HG02981 (cell line): ENCODE measurements around the gene PHLDA1.
A peak's percentile ranks its signal among the peaks of the same experiment; 100 is the strongest.
"Not testable (repeated sequence)": the region's sequence is repeated elsewhere in the genome, so short reads cannot be mapped to it uniquely, and the experiment has no call there.

Experiments
- ATAC-seq: cut with Tn5 transposase; IDR thresholded peaks from one replicate; pipeline ENCODE4 v1.9.1; 2021; ENCODE audit warnings: mild to moderate bottlenecking, moderate library complexity; ENCODE audit not compliant: unreplicated experiment

PHLDA1 gene

DNA sequence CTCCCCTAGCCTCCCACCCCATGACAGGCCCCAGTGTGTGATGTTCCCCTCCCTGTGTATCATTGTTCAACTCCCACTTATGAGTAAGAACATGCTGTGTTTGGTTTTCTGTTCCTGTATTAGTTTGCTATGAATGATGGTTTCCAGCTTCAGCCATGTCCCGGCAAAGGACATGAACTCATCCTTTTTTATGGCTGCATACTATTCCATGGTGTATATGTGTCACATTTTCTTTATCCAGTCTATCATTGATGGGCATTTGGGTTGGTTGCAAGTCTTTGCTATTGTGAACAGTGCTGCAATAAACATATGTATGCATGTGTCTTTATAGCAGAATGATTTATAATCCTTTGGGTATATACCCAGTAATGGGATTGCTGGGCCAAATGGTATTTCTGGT is 43.9 kb downstream of the PHLDA1 start:
- not testable (repeated sequence) for ATAC-seq

DNA sequence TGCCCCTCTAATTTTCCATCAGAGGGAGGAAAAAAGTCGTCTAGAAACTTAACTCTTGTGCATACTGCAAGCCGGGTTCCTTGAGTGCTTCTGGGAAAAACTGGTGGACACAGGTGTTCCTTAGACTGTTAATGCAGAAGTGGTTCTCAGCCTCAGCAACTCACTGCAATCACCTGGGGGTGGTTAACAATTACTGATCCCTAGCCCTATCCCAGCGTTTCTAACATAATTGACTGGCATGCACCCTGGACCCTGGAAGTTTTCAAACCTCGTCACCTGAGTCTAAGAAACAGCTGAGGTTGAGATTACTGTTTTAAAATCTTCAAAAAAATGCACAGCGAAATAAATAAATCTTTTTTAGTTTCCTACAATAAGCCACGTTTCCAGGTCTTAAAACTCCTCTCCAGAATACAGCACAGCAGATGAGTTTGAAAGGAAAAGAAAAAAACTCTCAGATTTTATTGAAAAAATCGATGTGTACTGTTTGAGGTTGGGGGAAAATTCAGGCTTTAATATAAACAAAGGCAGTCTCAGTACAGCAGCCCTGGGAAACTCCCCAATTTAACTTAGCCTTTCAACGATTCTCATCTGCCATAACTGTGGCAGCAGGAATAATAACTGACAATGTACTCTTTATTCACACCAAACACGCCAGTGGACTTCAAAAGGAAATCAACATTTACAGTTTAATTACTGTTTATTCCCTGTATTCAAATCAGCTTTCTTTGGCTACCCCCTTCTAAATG is 45.4 kb downstream of the PHLDA1 start:
- ATAC-seq = no peak

DNA sequence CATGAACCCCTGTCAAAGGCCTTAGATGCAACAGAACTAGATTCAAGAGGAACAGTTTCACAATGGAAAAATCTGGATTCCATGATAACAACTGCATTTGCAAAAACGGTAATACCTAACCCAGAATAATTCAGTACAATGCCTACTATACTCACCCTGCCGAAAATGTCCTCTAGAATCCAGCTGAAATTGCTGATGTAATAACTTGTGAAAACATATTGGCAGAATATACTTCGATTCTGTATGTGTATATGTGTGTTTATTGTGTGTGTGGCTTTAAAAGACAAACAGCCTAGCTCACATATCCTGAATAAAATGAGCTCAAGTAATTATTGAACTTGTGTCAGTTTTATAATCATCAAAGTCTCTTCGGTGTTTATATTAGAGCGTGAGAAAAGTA is 46.0 kb downstream of the PHLDA1 start:
- ATAC-seq = no peak

DNA sequence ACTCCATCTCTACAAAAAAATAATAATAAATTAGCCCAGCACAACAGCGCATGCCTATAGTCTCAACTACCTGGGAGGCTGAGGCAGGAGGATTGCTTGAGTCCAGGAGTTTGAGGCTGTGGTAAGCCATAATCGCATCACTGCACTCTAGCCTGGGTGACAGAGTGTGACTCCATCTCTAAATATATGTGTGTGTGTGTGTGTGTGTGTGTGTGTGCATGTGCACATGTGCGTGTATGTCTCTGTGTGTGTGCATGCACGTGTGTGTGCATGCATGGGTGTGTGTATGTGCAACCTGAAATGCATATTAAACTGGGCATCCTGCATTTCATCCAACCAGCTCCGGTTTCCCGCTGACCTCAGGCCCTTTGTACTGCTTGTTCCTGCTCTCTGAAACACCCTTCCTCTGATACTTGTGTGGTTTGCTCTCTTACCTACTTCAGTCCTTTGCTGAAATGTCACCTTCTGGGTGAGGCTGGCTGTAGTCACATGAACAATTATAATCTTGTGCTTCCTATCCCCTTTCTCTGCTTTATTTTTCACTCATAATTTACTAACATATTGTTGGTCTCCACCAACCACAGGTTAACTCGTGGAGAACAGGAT is 46.9 kb downstream of the PHLDA1 start:
- no peak for ATAC-seq

DNA sequence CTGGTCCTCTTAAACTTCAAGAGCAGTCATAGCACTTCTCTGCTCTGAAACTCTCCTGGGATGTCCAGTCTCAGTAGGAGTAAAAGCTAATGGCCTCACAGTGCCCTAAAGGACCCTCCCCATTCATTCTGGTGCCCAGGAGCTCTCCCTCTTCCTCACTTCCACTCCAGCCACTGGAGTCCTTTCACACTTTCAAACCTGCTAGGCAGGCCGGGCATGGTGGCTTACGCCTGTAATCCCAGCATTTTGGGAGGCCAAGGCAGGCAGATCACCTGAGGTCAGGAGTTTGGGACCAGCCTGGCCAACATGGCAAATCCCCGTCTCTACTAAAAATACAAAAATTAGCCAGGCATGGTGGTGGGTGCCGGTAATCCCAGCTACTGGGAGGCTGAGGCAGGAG is 47.7 kb downstream of the PHLDA1 start:
- not testable (repeated sequence) for ATAC-seq

DNA sequence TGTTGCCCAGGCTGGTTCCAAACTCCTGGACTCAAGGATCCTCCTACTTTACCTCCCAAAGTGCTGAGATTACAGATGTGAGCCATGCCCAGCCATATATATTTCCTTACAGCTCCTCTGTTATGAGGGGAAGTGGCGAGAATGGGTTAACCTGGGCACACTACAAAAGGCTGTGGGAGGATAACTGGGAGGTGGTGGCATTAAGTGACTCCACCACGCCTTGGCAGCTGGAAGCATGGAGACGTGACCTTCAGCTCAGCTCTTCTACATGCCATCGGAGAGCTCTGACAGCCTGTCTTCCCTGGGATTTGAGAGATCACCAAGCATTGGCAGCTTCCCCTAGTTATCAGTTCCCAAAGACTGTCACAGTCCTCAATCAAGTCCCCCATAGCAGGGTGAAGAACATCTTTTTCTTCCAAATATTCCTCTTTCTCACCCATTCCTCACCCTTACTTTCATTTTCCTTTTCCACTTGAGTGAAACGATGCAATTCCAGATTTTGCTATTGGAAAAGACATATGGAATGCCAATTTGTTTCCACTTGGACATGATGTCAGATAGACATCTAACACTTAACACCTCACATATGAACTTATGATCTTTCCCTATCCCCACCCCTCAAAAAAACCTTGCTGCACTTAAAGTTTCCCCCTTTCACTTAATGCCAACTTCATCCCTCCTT is 48.5 kb downstream of the PHLDA1 start:
- no peak for ATAC-seq

DNA sequence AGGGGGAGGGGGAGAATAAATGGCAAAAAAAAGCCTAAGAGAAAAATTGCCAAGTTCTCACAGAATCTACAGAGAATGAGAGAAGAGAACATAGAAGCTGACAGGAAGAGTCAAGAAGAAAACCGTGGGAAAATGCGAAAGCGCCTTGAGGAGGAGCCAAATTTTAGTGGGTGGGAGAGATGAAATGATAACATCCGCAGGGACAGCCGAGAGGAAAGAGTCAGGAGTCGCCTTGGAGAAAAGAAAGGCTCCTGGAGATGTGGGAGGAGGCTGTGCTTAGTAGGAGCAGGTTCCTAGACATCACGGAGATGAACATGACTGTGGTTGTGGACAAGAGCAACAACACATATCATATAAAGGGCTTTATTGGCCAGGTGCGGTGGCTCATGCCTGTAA is 49.4 kb downstream of the PHLDA1 start:
- ATAC-seq = no peak

DNA sequence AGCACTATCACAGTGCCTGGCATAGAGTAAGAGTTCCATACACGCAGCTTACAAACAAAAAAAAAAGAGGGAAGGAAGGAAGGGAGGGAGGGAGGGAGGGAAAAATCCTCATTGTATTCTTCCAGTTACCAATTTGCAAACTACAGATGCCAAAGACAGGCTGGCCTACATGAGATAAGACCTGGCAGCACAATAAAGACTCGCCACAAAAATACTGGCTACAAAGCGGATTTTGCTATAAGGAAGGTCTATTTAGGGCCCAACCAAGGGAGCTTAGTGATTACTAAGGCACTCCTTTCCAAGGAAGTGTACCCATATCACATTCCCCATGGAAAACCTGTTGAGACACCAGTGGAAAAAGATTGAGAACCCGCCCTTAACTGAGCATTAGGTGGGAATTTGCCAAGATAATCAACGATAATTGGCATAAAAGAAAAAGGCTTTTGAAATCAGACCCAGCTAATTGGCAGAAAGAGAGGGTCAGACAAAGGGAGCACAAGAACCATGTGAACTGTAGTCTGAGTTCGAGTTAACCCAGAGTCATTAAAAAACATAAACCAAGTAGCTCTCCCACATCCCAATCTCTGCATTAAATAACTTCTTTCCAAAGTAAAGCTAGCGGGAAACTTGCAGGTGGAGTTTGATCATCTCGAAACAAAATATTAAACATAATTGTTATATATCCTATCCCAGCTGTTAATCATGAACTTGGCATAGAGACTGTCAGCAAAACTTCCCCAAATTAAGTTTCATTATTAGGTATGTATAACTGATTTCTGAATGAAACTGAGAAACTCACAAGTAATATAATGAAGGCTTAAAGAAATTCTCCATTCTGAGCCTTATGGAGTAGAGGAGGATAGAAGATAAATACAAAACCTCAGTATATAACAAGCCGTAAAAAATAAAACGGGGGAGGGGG is 50.1 kb downstream of the PHLDA1 start:
- peak; percentile 37 for ATAC-seq

DNA sequence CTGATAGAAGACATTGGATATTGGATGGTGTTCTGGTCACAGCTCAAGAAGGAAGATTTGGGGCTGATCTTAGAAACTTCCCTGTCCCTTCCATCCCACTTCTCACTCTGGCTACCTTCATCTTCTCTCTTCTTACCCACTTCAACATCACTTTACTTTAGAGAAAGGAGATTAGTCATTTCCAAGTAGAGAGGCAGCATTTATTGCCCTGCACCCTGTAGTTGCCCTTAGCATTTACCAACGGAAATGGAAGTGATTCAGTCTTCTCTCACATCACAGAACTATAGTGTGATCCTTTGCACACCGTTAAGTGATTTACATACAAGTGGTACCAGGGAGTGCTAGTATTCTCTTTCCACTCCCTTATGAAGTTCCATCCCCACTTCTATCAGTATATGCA is 52.4 kb downstream of the PHLDA1 start:
- no peak for ATAC-seq

DNA sequence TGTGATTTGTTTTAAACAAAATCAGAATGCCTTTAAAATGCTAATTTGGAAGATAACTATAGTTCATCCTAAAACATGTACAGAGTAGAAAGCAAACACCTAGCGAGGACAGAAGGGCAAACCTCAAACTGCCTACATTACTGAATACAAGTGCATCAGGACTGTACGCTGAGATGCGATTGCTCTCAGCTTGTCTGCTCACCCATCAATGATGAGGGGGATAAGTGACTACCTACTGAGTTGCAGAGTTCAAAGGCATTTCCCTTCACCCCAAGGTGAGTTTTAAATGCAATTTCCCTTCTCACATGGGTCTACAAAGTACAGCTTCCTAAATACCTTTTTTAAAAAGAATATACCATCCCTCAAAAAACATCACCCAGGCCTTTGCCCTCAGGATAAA is 52.9 kb downstream of the PHLDA1 start:
- no peak for ATAC-seq

DNA sequence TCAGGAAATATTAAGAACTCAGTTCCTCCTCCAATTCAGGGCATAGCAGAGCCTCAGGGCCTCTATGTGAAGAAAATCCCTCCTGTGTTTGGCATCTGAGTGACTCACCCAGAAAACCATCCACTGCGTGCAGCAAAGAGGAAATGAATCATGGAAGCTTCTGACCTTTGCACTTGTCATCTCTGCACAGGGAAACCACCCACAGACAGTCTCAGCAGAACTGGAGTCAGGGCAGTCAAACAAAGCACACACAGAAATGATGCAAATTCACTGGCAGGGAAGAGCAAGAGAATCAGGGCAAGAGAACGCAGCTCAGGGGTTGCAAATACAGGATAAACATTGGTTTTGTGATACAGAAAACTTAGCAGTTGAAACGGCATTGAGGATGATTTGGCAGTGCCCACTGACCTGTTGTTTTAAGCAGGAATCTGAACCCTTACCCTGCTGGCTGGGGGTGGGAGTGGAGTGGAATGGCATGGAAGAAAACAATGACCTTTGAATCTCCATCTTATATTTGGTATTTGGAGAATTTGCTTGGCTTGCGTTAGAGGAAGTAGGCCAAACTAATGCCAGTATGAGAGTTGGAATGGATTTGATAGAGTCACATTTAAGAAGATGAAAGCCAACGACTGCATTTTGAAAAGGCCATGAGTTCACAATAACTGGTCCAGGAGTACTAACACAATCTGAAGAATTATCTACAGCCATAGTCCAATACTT is 53.5 kb downstream of the PHLDA1 start:
- peak; percentile 96 for ATAC-seq

DNA sequence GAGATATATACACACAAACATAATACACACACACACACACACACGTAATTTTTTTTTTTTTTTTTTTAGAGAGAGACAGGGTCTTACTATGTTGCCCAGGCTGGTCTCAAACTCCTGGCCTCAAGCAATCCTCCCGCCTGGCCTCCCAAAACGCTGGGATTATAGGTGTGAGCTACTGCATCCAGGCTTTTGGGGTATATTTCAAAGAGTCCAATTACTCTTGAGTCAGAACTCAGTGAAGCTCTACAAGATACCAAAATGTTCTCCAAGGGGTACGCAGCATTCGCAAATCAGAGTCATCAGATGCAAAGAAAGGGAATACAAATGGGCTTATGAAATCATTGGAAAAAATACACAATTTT is 54.0 kb downstream of the PHLDA1 start:
- no peak for ATAC-seq

DNA sequence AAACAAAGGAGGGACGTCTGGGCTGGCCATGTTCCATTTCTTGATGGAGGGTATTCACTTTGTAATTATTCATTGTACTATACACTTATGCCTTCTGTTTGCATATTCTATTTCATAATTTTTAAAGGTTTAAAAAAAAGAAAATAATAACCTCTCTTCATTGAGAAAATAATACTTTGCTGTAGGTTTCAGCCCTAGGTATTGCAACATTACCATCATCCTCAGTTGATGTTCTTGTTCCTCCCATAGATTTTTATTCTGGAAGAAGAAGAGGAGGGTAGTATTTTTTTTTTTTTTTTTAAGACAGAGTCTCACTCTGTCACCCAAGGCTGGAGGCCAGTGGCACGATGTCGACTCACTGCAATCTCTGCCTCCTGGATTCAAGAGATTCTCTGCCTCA is 54.7 kb downstream of the PHLDA1 start:
- no peak for ATAC-seq

DNA sequence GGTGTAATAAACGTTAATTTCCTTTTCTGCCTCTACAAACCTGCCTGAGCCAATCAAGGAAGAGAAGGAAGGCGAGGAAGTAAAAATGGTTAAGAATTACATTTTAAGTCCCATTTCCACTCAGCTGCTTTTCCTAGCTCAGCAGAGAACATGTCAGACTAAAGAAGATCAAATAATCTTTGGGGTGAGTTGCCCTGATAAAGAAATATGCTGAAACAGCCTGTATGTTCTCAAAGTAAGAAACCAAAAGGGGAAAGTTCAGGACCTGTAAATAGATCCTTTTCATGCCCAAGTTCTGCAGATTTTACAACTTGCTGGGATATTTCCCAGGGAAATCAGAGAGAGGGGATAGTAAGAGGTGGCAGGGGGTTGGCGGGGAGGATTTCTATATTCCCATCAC is 55.5 kb downstream of the PHLDA1 start:
- ATAC-seq = no peak

DNA sequence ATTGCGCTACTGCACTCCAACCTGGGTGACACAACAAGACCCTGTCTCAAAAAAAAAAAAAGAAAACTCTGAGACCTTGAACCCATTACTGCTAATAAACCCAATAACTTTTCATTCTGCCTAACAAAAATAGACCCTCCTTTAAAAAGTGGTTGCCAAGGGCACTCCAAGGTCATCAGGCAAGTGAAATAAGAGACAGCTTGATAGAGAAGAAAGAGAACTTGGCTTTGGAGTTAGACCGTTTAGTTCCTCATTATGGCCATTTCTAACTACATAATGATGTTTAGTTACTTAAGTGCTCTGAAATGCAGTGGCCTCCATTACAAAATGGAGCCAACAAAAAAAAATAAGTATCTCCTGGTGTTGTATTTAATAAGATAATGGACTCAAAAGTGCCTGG is 55.9 kb downstream of the PHLDA1 start:
- ATAC-seq = no peak
